NT2/D1 (cell line): ENCODE results near the gene CALY.

ENCODE experiments used
- YY1 ChIP-seq: IDR thresholded peaks from 2 replicates; pipeline ENCODE4 v1.6.1; 2011; ENCODE audit not compliant: insufficient read length, insufficient read depth
- ZNF274 ChIP-seq: IDR thresholded peaks from 2 replicates; pipeline ENCODE4 v1.6.1; 2011; ENCODE audit warnings: mild to moderate bottlenecking, low read depth, low read length

DNA sequence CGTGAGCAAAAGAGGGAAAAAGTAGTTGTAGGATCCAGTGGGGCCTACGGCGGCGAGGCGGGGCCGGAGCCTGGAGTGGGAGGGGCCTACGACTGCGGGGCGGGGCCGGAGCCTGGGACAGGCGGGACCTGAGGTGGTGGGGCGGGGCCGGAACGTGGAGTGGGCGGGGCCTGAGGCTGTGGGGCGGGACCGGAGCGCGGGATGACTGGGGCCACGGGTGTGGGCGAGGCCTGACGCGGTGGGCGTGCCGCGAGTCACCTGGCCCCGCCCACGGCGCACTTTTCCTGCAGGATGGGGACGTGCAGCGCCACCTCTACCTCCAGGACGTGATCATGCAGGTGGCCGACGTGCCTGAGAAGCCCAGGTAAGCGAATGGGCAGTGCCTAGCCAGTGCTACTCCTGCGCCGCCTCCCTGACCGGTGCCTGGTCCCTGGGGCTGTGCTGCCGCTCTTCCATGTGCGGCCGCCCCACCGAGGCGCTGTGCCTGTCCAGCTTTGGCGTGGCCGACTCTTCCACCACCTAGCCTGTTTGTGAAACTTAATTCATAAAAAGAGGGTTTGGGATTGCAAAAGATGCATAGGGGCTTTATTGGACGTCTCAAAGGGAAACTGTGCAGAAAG, 27.5 kb downstream of the CALY start:
- TF ChIP-seq YY1 (no peak), ZNF274 (no peak)
